GM20000 (cell line): ENCODE measurements around the gene ANO9.

Experiments used
- DNase-seq: peaks from one replicate; pipeline ENCODE4 v3.0.0; 2012; ENCODE audit warnings: low spot score
- TF ChIP-seq, protein P1 (sequence below): IDR thresholded peaks from 2 replicates; pipeline ENCODE4 v1.5.1; 2012; ENCODE audit warnings: mild to moderate bottlenecking, control low read depth; ENCODE audit errors: extremely low read depth, missing control alignments

ANO9 gene

DNA sequence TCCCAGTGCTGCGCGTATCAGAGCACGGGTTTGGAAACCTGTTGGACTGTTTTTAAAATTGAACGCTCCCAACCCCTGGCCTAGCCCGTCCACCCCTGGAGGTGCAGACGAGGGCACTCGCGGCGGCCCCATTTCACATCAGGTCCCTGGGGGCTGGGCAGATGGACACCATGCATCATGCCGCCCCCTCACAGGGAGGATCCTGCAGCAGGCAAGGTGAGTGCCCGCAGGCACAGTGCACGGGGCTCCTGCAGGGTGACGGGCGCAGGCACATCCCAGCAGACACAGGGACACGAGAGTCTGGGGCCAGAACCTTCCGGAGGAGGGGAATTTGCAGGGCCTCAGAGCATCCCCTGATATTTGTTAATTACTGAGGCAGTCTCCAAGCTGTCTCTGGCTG, 7.3 kb downstream of the ANO9 start:
- no peak for DNase-seq
- TF ChIP-seq, protein P1, sequence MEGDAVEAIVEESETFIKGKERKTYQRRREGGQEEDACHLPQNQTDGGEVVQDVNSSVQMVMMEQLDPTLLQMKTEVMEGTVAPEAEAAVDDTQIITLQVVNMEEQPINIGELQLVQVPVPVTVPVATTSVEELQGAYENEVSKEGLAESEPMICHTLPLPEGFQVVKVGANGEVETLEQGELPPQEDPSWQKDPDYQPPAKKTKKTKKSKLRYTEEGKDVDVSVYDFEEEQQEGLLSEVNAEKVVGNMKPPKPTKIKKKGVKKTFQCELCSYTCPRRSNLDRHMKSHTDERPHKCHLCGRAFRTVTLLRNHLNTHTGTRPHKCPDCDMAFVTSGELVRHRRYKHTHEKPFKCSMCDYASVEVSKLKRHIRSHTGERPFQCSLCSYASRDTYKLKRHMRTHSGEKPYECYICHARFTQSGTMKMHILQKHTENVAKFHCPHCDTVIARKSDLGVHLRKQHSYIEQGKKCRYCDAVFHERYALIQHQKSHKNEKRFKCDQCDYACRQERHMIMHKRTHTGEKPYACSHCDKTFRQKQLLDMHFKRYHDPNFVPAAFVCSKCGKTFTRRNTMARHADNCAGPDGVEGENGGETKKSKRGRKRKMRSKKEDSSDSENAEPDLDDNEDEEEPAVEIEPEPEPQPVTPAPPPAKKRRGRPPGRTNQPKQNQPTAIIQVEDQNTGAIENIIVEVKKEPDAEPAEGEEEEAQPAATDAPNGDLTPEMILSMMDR: no peak

DNA sequence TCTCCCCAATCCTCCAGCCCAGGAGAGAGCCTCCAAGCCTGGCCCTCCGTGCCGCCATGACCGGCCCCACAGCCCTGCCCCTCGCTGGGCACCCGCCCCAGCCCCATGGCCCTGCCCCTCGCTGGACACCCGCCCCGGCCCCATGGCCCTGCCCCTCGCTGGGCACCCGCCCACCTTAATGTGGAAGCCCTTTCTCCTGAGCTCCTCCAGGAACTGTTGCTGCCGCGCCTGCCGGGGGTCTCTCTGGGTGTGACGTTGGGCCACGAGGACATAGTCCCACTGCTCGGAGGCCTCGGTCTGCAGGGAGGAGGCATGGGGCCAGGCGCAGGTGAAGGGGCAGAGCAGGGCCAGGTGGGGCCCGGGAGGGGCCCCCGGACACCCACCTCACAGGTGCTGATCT, 8.2 kb downstream of the ANO9 start:
- no peak for DNase-seq
- TF ChIP-seq, protein P1: no peak

DNA sequence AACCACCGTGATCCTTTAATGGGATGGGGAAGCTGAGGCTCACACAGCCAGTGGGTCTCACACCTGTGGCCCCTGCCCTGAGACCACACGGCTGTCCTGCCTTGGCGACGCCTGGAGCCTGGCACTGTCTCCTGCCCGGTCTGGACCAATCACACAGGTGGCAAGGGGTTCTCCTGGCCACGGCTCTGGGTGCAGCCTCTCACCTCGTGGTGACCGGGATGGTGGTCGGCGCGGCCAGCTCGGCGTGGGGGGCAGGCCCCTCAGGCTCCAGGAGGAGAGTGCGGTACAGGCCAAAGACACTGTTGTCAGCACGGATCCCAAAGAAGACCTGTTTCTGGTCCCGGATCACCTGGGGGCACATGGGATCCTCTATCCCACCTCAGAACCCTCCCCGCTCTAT, 8.7 kb downstream of the ANO9 start:
- no peak for DNase-seq
- TF ChIP-seq, protein P1: no peak

DNA sequence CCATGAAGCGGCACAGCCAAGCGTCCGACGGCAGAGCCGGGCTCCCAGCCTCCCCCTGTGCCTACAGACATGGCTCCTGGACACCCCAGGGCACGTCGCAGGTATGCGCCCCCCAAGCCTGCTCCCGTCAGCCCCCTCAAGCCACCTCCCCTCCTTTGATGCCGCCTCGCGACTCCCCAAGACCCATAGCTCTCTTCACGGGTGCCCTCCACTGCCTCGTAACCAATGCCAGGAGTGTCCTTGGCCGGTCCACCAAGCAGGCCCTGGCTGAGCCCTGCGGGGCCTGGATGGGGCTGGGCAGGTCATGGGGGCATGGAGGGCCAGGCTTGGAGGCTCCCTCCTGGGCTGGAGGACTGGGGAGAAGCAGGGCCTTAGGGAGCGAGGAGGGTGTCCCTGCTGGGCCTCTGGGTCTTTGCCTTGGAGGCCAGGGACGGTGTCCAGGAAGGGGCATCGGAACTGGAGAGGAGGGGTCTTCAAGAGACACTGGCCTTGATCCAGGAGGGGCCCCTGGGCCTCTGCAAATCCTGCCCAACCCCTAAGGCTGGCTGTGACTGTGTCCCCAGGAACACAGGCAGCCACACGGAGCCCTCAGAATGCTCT, 9.2 kb downstream of the ANO9 start:
- TF ChIP-seq, protein P1: no peak

DNA sequence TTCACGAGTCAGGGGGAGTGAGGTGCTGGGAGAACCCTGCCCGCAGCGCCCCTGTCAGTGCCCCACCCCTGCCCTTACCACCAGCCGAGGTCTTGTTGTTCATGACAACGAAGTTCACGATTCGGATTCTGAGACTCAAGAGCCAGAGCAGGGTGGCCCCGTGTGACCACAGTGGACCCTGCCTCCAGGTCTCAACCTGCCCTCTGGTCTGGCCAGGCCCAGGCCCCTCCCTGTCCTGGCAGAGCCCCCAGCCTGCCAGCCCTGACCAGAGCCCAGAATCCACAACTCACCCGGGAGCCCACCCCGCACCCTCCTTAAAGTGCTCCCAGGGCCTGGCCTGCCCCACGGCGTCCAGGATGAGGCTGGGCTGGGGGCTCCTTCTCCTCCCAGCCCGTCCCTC, 9.9 kb downstream of the ANO9 start:
- TF ChIP-seq, protein P1: no peak
- no peak for DNase-seq

More for the DNA sequence above, 9.2 kb downstream of the ANO9 start:
- no peak for DNase-seq

DNA sequence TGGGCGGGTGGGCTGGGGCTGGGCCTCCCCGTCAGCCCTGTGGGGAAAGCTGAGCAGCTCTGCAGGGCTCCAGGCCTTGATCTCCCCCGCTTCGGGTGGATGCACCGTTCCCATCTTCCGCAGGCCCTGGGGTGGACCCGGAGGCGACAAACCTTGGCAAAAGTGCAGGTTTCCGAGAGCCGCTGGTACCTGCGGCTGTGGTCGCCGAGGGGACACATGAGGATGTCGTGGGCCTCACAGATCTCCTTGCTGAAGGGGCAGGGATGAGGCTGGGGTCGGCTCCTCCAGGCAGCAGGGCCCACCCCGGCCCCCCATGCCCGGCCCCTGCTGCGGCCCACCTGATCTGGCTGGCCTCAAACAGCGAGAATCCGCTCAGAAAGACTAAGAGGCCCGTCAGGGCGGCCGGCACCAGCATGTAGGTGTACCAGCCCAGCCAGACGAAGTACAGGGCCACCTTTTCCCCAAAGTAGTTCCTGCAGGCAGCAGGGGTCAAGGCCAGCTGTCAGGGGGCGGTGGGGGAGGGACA, 11.8 kb downstream of the ANO9 start:
- no peak for DNase-seq
- TF ChIP-seq, protein P1: no peak

DNA sequence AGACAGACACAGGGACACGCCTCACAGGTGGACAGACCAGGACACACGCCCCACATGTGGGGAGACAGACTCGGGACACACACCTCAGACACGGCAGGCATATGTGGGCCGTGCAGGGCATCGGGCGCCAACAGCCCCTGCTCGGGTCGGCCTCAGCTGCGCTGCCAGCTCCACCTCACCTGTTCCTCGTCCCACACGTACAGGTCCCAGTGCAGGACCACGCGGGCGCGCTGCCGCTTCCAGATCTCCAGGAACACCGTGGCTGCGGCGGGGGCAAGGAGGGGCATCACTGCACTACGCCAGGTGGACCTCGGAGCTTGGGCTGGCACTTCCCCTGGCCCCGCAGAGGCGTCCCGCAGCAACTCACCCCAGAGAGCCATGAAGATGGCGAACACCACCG, 12.4 kb downstream of the ANO9 start:
- TF ChIP-seq, protein P1: no peak
- no peak for DNase-seq
